22Rv1 (cell line): ENCODE measurements around the gene BEND6.

Source experiments
- ZFX ChIP-seq: fragments of 450-650 bp; IDR thresholded peaks from 2 replicates; pipeline ENCODE4 v1.6.1; 2017; ENCODE audit warnings: antibody characterized with exemption, borderline replicate concordance
- TF ChIP-seq, protein P1 (sequence below): fragments of 450-650 bp; IDR thresholded peaks from 2 replicates; pipeline ENCODE4 v1.5.1; 2017; ENCODE audit warnings: mild to moderate bottlenecking

DNA sequence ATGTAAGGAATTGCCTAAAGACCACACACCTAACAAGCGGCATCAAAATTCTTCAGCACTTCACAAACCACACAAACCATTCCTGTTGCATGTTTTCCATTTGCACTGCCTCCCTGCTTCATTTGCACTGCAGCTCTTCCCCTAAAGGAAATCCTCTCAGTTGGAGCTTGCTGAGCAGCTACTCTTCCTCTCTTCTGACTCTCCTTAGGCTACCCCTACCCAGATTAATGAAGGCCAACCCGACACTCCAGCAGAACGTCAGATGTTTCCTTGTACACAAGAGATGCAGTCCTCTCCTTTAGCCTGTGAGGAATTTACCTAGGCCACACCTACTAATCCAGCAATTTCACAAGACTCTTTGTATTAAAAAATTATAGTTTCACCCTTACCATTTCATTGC, 8.1 kb downstream of the BEND6 start:
- TF ChIP-seq, protein P1, sequence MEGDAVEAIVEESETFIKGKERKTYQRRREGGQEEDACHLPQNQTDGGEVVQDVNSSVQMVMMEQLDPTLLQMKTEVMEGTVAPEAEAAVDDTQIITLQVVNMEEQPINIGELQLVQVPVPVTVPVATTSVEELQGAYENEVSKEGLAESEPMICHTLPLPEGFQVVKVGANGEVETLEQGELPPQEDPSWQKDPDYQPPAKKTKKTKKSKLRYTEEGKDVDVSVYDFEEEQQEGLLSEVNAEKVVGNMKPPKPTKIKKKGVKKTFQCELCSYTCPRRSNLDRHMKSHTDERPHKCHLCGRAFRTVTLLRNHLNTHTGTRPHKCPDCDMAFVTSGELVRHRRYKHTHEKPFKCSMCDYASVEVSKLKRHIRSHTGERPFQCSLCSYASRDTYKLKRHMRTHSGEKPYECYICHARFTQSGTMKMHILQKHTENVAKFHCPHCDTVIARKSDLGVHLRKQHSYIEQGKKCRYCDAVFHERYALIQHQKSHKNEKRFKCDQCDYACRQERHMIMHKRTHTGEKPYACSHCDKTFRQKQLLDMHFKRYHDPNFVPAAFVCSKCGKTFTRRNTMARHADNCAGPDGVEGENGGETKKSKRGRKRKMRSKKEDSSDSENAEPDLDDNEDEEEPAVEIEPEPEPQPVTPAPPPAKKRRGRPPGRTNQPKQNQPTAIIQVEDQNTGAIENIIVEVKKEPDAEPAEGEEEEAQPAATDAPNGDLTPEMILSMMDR = no peak
- TF ChIP-seq ZFX = no peak
